H1 (cell line): ENCODE measurements around the gene PPFIA2. TPM values are rescaled to one million over a fixed set of nuclear protein-coding genes. Genes with fewer than 3 reads are reported as not detected.

Source experiments
- CBX5 ChIP-seq: fragments of 300-800, 300-1000 bp; sonication (generic); IDR thresholded peaks from 2 replicates; pipeline ENCODE4 v1.7.1; 2016; ENCODE audit warnings: antibody characterized with exemption, low read length, low read depth
- SIX5 ChIP-seq: IDR thresholded peaks from 2 replicates; pipeline ENCODE4 v1.6.1; 2011; ENCODE audit warnings: mild to moderate bottlenecking, low read depth, low read length
- SRF ChIP-seq: IDR thresholded peaks from 2 replicates; pipeline ENCODE4 v1.6.1; 2011; ENCODE audit warnings: mild to moderate bottlenecking, low read depth, low read length, moderate library complexity
- polyA plus RNA-seq, 7 experiments: library from polyadenylated mRNA; depleted of rRNA in 3 of 7; stranded (reverse) in 5 of 7; unstranded in 2 of 7; fragments of >200 nt in 5 of 7; fragments of 200-250 nt in 2 of 7; gene quantifications; 1 replicate in 5 of 7; 2 replicates in 1 of 7; 4 replicates in 1 of 7; pipeline versions ENCODE4 v1.2.1 to v1.2.3, GENCODE V29; 2011 to 2013; ENCODE audit warnings: missing spikeins in 2 of 7, mixed read lengths in 2 of 7
- total RNA-seq: library from RNA; stranded (reverse); fragmentation: NEBNext Ultra II Directional; extraction: Animal tissue kit (Norgen Biotek cat#: 25700); gene quantifications from 2 replicates; pipeline ENCODE4 v1.2.1, GENCODE V29; 2021

The PPFIA2 gene
- total and polyA plus RNA-seq, 2 of the 8 experiments (the other 6 are each of a cell fraction or from before 2014, with no cell fraction given): 1.2 to 1.8 TPM

GRCh38 chr12:81492131-81492720, 266.9 kb downstream of the PPFIA2 start (continued):
- TF ChIP-seq CBX5 (no peak), SIX5 (no peak), SRF (no peak)
